ENCODE results near the gene APBB2.

Gene APBB2

GRCh38 chr4:41196633-41197332 is 17.6 kb downstream of the APBB2 start:
- Histone ChIP-seq H3K4me3 (ENCODE audit: low read depth, low read length, poor library complexity, severe bottlenecking) (no peak overlapping the region), H3K9ac (ENCODE audit: low read length) (no peak overlapping the region), H3K9me3 (ENCODE audit: low read length) (no peaks in the 10 kb centered on the region), H3K4me2 (ENCODE audit: low read length) (no peak overlapping the region), H3K27ac (ENCODE audit: low read depth, low read length, poor library complexity, severe bottlenecking) (no peak overlapping the region), H3F3A (ENCODE audit: insufficient read depth, low read length) (no peaks in the 10 kb centered on the region), H3K79me2 (ENCODE audit: insufficient read depth, low read length) (no peaks in the 10 kb centered on the region), H4K20me1 (ENCODE audit: insufficient read depth, low read length) (no peaks in the 10 kb centered on the region), H2AFZ (ENCODE audit: low read length) (no peak overlapping the region), H3K9me2 (ENCODE audit: low read depth, low read length) (no peaks in the 10 kb centered on the region), H3K27me3 (ENCODE audit: insufficient read depth, low read length) (no peaks in the 10 kb centered on the region), H3K4me1 (ENCODE audit: insufficient read depth, low read length, severe bottlenecking) (no peaks in the 10 kb centered on the region), H3K36me3 (ENCODE audit: insufficient read depth, low read length) (no peaks in the 10 kb centered on the region)
- TF ChIP-seq EZH2 (IDR thresholded peaks at IDR 0.05; ENCODE audit: borderline replicate concordance, low read length) (no peak), CTCF (IDR thresholded peaks at IDR 0.05; ENCODE audit: low read length) (no peak)

- Histone ChIP-seq H3K4me3 (ENCODE audit: low read depth, low read length, poor library complexity, severe bottlenecking) (no peak overlapping the region), H3K79me2 (ENCODE audit: insufficient read depth, low read length) (no peaks in the 10 kb centered on the region)
- TF ChIP-seq EZH2 (IDR thresholded peaks at IDR 0.05; ENCODE audit: borderline replicate concordance, low read length) = no peak
- TF ChIP-seq CTCF (IDR thresholded peaks at IDR 0.05; ENCODE audit: low read length) = no peak
These were observed 22.2 kb downstream of the APBB2 start for GRCh38 chr4:41192136-41192535.

GRCh38 chr4:41189666-41190065 is 24.7 kb downstream of the APBB2 start:
- no peak for TF ChIP-seq EZH2 (IDR thresholded peaks at IDR 0.05; ENCODE audit: borderline replicate concordance, low read length)
- TF ChIP-seq CTCF (IDR thresholded peaks at IDR 0.05; ENCODE audit: low read length) = no peak

More at GRCh38 chr4:41192136-41192535, 22.2 kb downstream of the APBB2 start:
- H3K4me1 ChIP-seq (ENCODE audit: insufficient read depth, low read length, severe bottlenecking) = no peaks in the 10 kb centered on the region
- no peaks in the 10 kb centered on the region for H4K20me1 ChIP-seq (ENCODE audit: insufficient read depth, low read length)
- H3K4me2 ChIP-seq (ENCODE audit: low read length) = no peak overlapping the region
- no peaks in the 10 kb centered on the region for H3K9me2 ChIP-seq (ENCODE audit: low read depth, low read length)
- H3K9me3 ChIP-seq (ENCODE audit: low read length) = no peaks in the 10 kb centered on the region
- H3F3A ChIP-seq (ENCODE audit: insufficient read depth, low read length) = no peaks in the 10 kb centered on the region
- no peak overlapping the region for H2AFZ ChIP-seq (ENCODE audit: low read length)
- H3K9ac ChIP-seq (ENCODE audit: low read length) = no peak overlapping the region
- H3K36me3 ChIP-seq (ENCODE audit: insufficient read depth, low read length) = no peaks in the 10 kb centered on the region
- H3K27me3 ChIP-seq (ENCODE audit: insufficient read depth, low read length) = no peaks in the 10 kb centered on the region
- no peak overlapping the region for H3K27ac ChIP-seq (ENCODE audit: low read depth, low read length, poor library complexity, severe bottlenecking)

More at GRCh38 chr4:41189666-41190065, 24.7 kb downstream of the APBB2 start:
- Histone ChIP-seq H4K20me1 (ENCODE audit: insufficient read depth, low read length) (no peaks in the 10 kb centered on the region), H2AFZ (ENCODE audit: low read length) (no peak overlapping the region), H3K36me3 (ENCODE audit: insufficient read depth, low read length) (no peaks in the 10 kb centered on the region), H3K9me3 (ENCODE audit: low read length) (no peaks in the 10 kb centered on the region), H3K4me1 (ENCODE audit: insufficient read depth, low read length, severe bottlenecking) (no peaks in the 10 kb centered on the region), H3K4me2 (ENCODE audit: low read length) (no peak overlapping the region), H3K27me3 (ENCODE audit: insufficient read depth, low read length) (no peaks in the 10 kb centered on the region), H3K79me2 (ENCODE audit: insufficient read depth, low read length) (no peaks in the 10 kb centered on the region), H3K9me2 (ENCODE audit: low read depth, low read length) (no peaks in the 10 kb centered on the region), H3F3A (ENCODE audit: insufficient read depth, low read length) (no peaks in the 10 kb centered on the region), H3K9ac (ENCODE audit: low read length) (no peak overlapping the region), H3K27ac (ENCODE audit: low read depth, low read length, poor library complexity, severe bottlenecking) (no peak overlapping the region), H3K4me3 (ENCODE audit: low read depth, low read length, poor library complexity, severe bottlenecking) (no peak overlapping the region)

All from OCI-LY1 (cell line).